Gastrocnemius medialis (tissue), 4 donors: Measurements from ENCODE around the gene EXO1.
"Not testable (repeated sequence)": the region's sequence is repeated elsewhere in the genome, so short reads cannot be mapped to it uniquely, and the experiment has no call there.

Source experiments
- POLR2A ChIP-seq, 2 donors: fragments of 450-650 bp; IDR thresholded peaks; one replicate each; pipeline ENCODE4 v1.6.1; 2017; ENCODE audit warnings: antibody characterized with exemption in 2 of 2, mild to moderate bottlenecking in 2 of 2, moderate library complexity in 2 of 2
- TF ChIP-seq, protein P1 (sequence below), 5 experiments: fragments of 450-650 bp in 3 of 5; fragments of 200-600 bp in 2 of 5; sonication (generic) in 2 of 5; IDR thresholded peaks in 4 of 5; conservative IDR thresholded peaks in 1 of 5; 1 replicate in 4 of 5; 2 replicates in 1 of 5; pipeline ENCODE4 v1.5.1; 2016 to 2019; ENCODE audit warnings: antibody characterized with exemption in 5 of 5, mild to moderate bottlenecking in 3 of 5, moderate library complexity in 3 of 5

DNA sequence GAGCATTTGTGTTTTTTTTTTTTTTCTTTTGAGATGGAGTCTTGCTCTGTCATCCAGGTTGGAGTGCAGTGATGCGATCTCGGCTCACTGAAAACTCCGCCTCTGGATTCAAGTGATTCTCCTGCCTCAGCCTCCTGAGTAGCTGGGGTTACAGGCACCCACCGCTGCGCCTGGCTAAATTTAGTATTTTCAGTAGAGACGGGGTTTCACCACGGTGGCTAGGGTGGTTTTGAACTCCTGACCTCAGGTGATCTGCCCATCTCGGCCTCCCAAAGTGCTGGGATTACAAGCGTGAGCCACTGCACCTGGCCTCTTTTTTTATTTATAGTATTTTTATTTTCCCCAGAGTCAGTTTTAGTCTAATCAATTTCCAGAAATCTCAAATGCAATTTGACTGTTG is 21.4 kb upstream of the EXO1 start:
- TF ChIP-seq POLR2A (IDR thresholded peaks at IDR 0.05) = not testable (repeated sequence)
- TF ChIP-seq, protein P1, sequence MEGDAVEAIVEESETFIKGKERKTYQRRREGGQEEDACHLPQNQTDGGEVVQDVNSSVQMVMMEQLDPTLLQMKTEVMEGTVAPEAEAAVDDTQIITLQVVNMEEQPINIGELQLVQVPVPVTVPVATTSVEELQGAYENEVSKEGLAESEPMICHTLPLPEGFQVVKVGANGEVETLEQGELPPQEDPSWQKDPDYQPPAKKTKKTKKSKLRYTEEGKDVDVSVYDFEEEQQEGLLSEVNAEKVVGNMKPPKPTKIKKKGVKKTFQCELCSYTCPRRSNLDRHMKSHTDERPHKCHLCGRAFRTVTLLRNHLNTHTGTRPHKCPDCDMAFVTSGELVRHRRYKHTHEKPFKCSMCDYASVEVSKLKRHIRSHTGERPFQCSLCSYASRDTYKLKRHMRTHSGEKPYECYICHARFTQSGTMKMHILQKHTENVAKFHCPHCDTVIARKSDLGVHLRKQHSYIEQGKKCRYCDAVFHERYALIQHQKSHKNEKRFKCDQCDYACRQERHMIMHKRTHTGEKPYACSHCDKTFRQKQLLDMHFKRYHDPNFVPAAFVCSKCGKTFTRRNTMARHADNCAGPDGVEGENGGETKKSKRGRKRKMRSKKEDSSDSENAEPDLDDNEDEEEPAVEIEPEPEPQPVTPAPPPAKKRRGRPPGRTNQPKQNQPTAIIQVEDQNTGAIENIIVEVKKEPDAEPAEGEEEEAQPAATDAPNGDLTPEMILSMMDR (IDR thresholded peaks at IDR 0.05 in 4 of 5, conservative IDR thresholded peaks at IDR 0.05 in 1 of 5) = not testable (repeated sequence)
